IMR-90 (cell line): ENCODE results near the gene RAB2B. TPM values are rescaled to one million over a fixed set of nuclear protein-coding genes. Genes with fewer than 3 reads are reported as not detected.

Source experiments
- ATAC-seq: fragments of 200-7000 bp; cut with Tn5 transposase; 2 replicates; pipeline ENCODE4 v1.9.1; 2020; ENCODE audit warnings: low read depth, mild to moderate bottlenecking, moderate library complexity
- BruUV-seq: library from RNA; stranded (reverse); fragments of 400-500 nt; replicated peaks from 2 replicates; lab custom pipeline; 2021; lab: Mats Ljungman, UMichigan
- CTCF ChIA-PET: fragments of 300-600 bp; formaldehyde crosslinking; extraction: SDS; loops from one replicate; lab custom pipeline; 2021; ENCODE audit warnings: antibody characterized with exemption; lab: Yijun Ruan, JAX
- POLR2A ChIA-PET: fragments of 300-600 bp; sonication (Branson Sonifier 250); formaldehyde crosslinking; loops from one replicate; lab custom pipeline; 2022; ENCODE audit warnings: antibody characterized with exemption; ENCODE audit not compliant: unreplicated experiment; lab: Charles Lee
- DNase-seq: peaks from one replicate; pipeline ENCODE4 v3.0.0; 2013
- H2AFZ ChIP-seq: replicated peaks from 2 replicates; pipeline ENCODE3; 2013; ENCODE audit warnings: low read length, mild to moderate bottlenecking; ENCODE audit not compliant: poor library complexity
- H2AK5ac ChIP-seq: 2 replicates; pipeline ENCODE4 v1.6.1; 2013; ENCODE audit warnings: low read depth, low read length, inconsistent platforms
- H2AK9ac ChIP-seq: replicated peaks from 2 replicates; pipeline ENCODE3; 2013; ENCODE audit warnings: mild to moderate bottlenecking, low read depth, low read length, moderate library complexity; ENCODE audit not compliant: poor library complexity
- H2BK120ac ChIP-seq: 2 replicates; pipeline ENCODE4 v1.6.1; 2013; ENCODE audit warnings: low read depth, low read length, inconsistent platforms
- H2BK15ac ChIP-seq: 3 replicates; pipeline ENCODE4 v1.6.1; 2013; ENCODE audit warnings: low read depth, low read length, inconsistent platforms
- H2BK20ac ChIP-seq: 2 replicates; pipeline ENCODE4 v1.6.1; 2013; ENCODE audit warnings: low read depth, mild to moderate bottlenecking, inconsistent platforms, low read length, moderate library complexity
- H2BK5ac ChIP-seq: 2 replicates; pipeline ENCODE4 v1.6.1; 2013; ENCODE audit warnings: mild to moderate bottlenecking, low read depth, low read length, inconsistent platforms; ENCODE audit not compliant: poor library complexity, severe bottlenecking
- H3K14ac ChIP-seq: replicated peaks from 2 replicates; pipeline ENCODE4 v1.6.1; 2013; ENCODE audit warnings: low read depth, low read length, inconsistent platforms
- H3K18ac ChIP-seq: 2 replicates; pipeline ENCODE4 v1.6.1; 2013; ENCODE audit warnings: low read depth, low read length, control low read depth
- H3K23ac ChIP-seq: 2 replicates; pipeline ENCODE4 v1.6.1; 2013; ENCODE audit warnings: low read depth, low read length, inconsistent platforms
- H3K27ac ChIP-seq: 2 replicates; pipeline ENCODE4 v1.5.1; 2013; ENCODE audit warnings: mild to moderate bottlenecking, control low read depth, low read length; ENCODE audit not compliant: insufficient read depth
- H3K27me3 ChIP-seq: 2 replicates; pipeline ENCODE4 v1.6.1; 2013; ENCODE audit warnings: low read length; ENCODE audit not compliant: control insufficient read depth, insufficient read depth
- H3K36me3 ChIP-seq: 2 replicates; pipeline ENCODE4 v1.6.1; 2013; ENCODE audit warnings: low read length, mixed read lengths; ENCODE audit not compliant: control insufficient read depth, insufficient read depth
- H3K4ac ChIP-seq: 2 replicates; pipeline ENCODE4 v1.6.1; 2013; ENCODE audit warnings: low read depth, low read length, inconsistent platforms
- H3K4me1 ChIP-seq: 2 replicates; pipeline ENCODE4 v1.6.1; 2013; ENCODE audit warnings: low read length, mixed read lengths; ENCODE audit not compliant: control insufficient read depth, insufficient read depth
- H3K4me2 ChIP-seq: 2 replicates; pipeline ENCODE4 v1.6.1; 2013; ENCODE audit warnings: low read depth, mild to moderate bottlenecking, control low read depth, low read length, moderate library complexity
- H3K4me3 ChIP-seq: 2 replicates; pipeline ENCODE4 v1.5.1; 2013; ENCODE audit warnings: low read depth, mild to moderate bottlenecking, control low read depth, low read length, moderate library complexity; ENCODE audit not compliant: insufficient read depth
- H3K56ac ChIP-seq: 2 replicates; pipeline ENCODE4 v1.6.1; 2013; ENCODE audit warnings: low read length, inconsistent platforms; ENCODE audit not compliant: insufficient read depth; ENCODE audit errors: extremely low read depth
- H3K79me1 ChIP-seq, 2 experiments: 2 replicates each; pipeline ENCODE4 v1.6.1; 2013; ENCODE audit warnings: low read length in 2 of 2, inconsistent platforms in 1 of 2, low read depth in 1 of 2
- H3K9ac ChIP-seq: 2 replicates; pipeline ENCODE4 v1.6.1; 2013; ENCODE audit warnings: low read depth, low read length, control low read depth
- H3K9me1 ChIP-seq: 2 replicates; pipeline ENCODE4 v1.6.1; 2013; ENCODE audit warnings: low read length, inconsistent platforms; ENCODE audit not compliant: insufficient read depth
- H3K9me3 ChIP-seq: 2 replicates; pipeline ENCODE4 v1.6.1; 2013; ENCODE audit warnings: low read length; ENCODE audit not compliant: control insufficient read depth, insufficient read depth
- H4K20me1 ChIP-seq: 2 replicates; pipeline ENCODE4 v1.6.1; 2013; ENCODE audit warnings: low read length, inconsistent platforms; ENCODE audit not compliant: insufficient read depth
- H4K5ac ChIP-seq: 2 replicates; pipeline ENCODE4 v1.6.1; 2013; ENCODE audit warnings: mild to moderate bottlenecking, low read depth, low read length, control low read depth
- H4K8ac ChIP-seq, 2 experiments: 2 replicates each; pipeline ENCODE4 v1.6.1; 2013; ENCODE audit warnings: low read depth in 2 of 2, low read length in 2 of 2, control low read depth in 1 of 2, inconsistent platforms in 1 of 2
- H4K91ac ChIP-seq: 2 replicates; pipeline ENCODE4 v1.6.1; 2013; ENCODE audit warnings: low read depth, low read length, inconsistent platforms; ENCODE audit not compliant: insufficient read depth
- CEBPB ChIP-seq: IDR thresholded peaks from 2 replicates; pipeline ENCODE4 v1.6.1; 2012; ENCODE audit warnings: low read depth, low read length, improper control_type of control experiment
- CHD1 ChIP-seq: IDR thresholded peaks from 2 replicates; pipeline ENCODE4 v1.6.1; 2012; ENCODE audit warnings: low read depth, low read length, improper control_type of control experiment
- WGBS, 2 experiments: methylation state at CpG; one replicate each; pipeline versions ENCODE4 v1.1.5 to v1.1.7; 2013; ENCODE audit warnings: missing lambda C conversion rate in 2 of 2; ENCODE audit not compliant: insufficient read length in 1 of 2; ENCODE audit errors: extremely low coverage in 2 of 2; 5-methylcytosine and 5-hydroxymethylcytosine counted together
- dilution Hi-C: fragments of 300-500 bp; cut with HindIII; formaldehyde crosslinking; loops from one replicate; pipeline ENCODE4 v1.14.3; 2018; ENCODE audit warnings: low sequenced_read_pairs; ENCODE audit not compliant: unreplicated experiment
- in situ Hi-C: fragments of 300-500 bp; cut with MboI; formaldehyde crosslinking; loops from 3 replicates; pipeline ENCODE4 v1.14.3; 2019; ENCODE audit warnings: low sequenced_read_pairs, inconsistent platforms, mixed read lengths
- intact Hi-C: fragments of 100-400 bp; cut with micrococcal nuclease; formaldehyde crosslinking; loops from 2 replicates; pipeline ENCODE4 v1.10.0; 2022
- polyA plus RNA-seq, 3 experiments: library from polyadenylated mRNA; depleted of rRNA; stranded (reverse); fragments of >200 nt; gene quantifications; 2 replicates each; pipeline ENCODE4 v1.2.3, GENCODE V29; 2012; ENCODE audit warnings: low replicate concordance in 1 of 3
- total RNA-seq: library from RNA; depleted of rRNA; stranded (reverse); fragments of >200 nt; gene quantifications from 2 replicates; pipeline ENCODE4 v1.2.3, GENCODE V29; 2012
- TF ChIP-seq, protein P1 (sequence below): fragments of 150-350 bp; IDR thresholded peaks from 2 replicates; pipeline ENCODE4 v1.6.1; 2016; ENCODE audit warnings: low read depth, mild to moderate bottlenecking, low read length, moderate library complexity, borderline replicate concordance

RAB2B gene
- total and polyA plus RNA-seq, 2 of the 4 experiments (the other 2 are of a cell fraction): 17.1 to 26.2 TPM

DNA sequence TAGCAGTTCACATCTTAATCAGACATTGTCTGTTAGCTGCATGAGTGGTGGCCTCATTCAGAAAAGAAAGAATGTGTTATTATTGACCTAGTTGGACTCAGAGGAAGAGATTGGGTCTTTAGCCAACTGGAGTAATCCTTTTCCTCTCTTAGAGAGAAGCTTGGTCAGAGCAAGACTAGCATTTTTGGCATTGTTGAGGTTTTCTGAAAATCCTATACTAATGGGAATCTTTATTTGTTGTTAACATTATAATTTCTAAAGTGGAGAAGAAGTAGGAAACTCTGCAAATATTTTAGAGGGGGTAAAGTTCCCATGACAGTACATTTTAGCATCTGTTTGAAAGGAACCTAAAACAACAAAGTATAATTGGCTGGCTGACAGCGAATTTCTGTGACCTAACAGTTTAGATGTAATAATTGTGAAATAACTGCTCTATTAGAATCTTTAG lies 9.9 kb upstream of the RAB2B start:
- no peak overlapping the region for H2AK5ac ChIP-seq
- no peak overlapping the region for H3K4me3 ChIP-seq
- H2BK120ac ChIP-seq: no peak overlapping the region
- POLR2A ChIA-PET: no interaction called here
- H3K9ac ChIP-seq: no peak overlapping the region
- H3K9me3 ChIP-seq: no peaks in the 10 kb centered on the region
- no peaks in the 10 kb centered on the region for H3K27me3 ChIP-seq
- H3K14ac ChIP-seq: no peak overlapping the region
- no peak overlapping the region for H4K91ac ChIP-seq
- peaks cover 8% of the 10 kb centered on the region; the same call in 1 of the 2 replicates for H3K4me1 ChIP-seq
- H3K56ac ChIP-seq: no peak overlapping the region
- no peak overlapping the region for H2BK15ac ChIP-seq
- DNase-seq (peak; percentile 79), ATAC-seq (peak; percentile 97)
- H3K4me2 ChIP-seq: peak overlapping the region; percentile 71
- H3K23ac ChIP-seq: no peak overlapping the region
- peaks cover 12 to 15% of the 10 kb centered on the region in 2 experiments for H3K79me1 ChIP-seq
- TF ChIP-seq CEBPB (peak; percentile 78), CHD1 (no peak)
- TF ChIP-seq, protein P1, sequence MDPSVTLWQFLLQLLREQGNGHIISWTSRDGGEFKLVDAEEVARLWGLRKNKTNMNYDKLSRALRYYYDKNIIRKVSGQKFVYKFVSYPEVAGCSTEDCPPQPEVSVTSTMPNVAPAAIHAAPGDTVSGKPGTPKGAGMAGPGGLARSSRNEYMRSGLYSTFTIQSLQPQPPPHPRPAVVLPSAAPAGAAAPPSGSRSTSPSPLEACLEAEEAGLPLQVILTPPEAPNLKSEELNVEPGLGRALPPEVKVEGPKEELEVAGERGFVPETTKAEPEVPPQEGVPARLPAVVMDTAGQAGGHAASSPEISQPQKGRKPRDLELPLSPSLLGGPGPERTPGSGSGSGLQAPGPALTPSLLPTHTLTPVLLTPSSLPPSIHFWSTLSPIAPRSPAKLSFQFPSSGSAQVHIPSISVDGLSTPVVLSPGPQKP: no peak
- H3K18ac ChIP-seq: no peak overlapping the region
- no peak overlapping the region for H2AFZ ChIP-seq
- CTCF ChIA-PET: no interaction called here
- no peak overlapping the region for H3K4ac ChIP-seq
- H4K8ac ChIP-seq: no peak overlapping the region
- peak overlapping the region; percentile 37; the same call in 1 of the 2 replicates for H3K27ac ChIP-seq
- no peak overlapping the region for H2AK9ac ChIP-seq
- no peak overlapping the region for H2BK20ac ChIP-seq
- intact Hi-C loops (no loop called here), in situ Hi-C loops (no loop called here), dilution Hi-C loops (no loop called here)
- H3K36me3 ChIP-seq: peaks cover 26% of the 10 kb centered on the region
- no peak overlapping the region for H2BK5ac ChIP-seq
- H3K9me1 ChIP-seq: peaks cover 3% of the 10 kb centered on the region
- H4K5ac ChIP-seq: no peak overlapping the region
- WGBS, 2 experiments: no CpG with 5 or more reads among the region's 1 CpG
- no TSS peak for BruUV-seq
- no peaks in the 10 kb centered on the region; the same call in 1 of the 2 replicates for H4K20me1 ChIP-seq
